HG03064 (cell line): ENCODE results near the gene AP1G2.
"Not testable (repeated sequence)": the region's sequence is repeated elsewhere in the genome, so short reads cannot be mapped to it uniquely, and the experiment has no call there.

Source experiments
- ATAC-seq: cut with Tn5 transposase; IDR thresholded peaks from one replicate; pipeline ENCODE4 v1.9.1; 2021; ENCODE audit warnings: low read depth; ENCODE audit not compliant: unreplicated experiment

AP1G2 gene

GRCh38 chr14:23539248-23540140 lies 28.1 kb downstream of the AP1G2 start:
- no peak for ATAC-seq

GRCh38 chr14:23538785-23539184 lies 28.8 kb downstream of the AP1G2 start:
- no peak for ATAC-seq

GRCh38 chr14:23538050-23538718 lies 29.4 kb downstream of the AP1G2 start:
- no peak for ATAC-seq

GRCh38 chr14:23537351-23538049 lies 30.1 kb downstream of the AP1G2 start:
- no peak for ATAC-seq

- ATAC-seq = not testable (repeated sequence)
Observed at GRCh38 chr14:23536906-23537305, 30.7 kb downstream of the AP1G2 start.

GRCh38 chr14:23536494-23536893 lies 31.1 kb downstream of the AP1G2 start:
- ATAC-seq = no peak

GRCh38 chr14:23535943-23536342 lies 31.6 kb downstream of the AP1G2 start:
- no peak for ATAC-seq

- no peak for ATAC-seq
Observed at GRCh38 chr14:23533652-23534435, 33.7 kb downstream of the AP1G2 start.

GRCh38 chr14:23532658-23533057 lies 34.9 kb downstream of the AP1G2 start:
- no peak for ATAC-seq

- ATAC-seq = no peak
Observed at GRCh38 chr14:23531391-23531790, 36.2 kb downstream of the AP1G2 start.

GRCh38 chr14:23530375-23531055 lies 37.1 kb downstream of the AP1G2 start:
- ATAC-seq = no peak

GRCh38 chr14:23529016-23529415 lies 38.6 kb downstream of the AP1G2 start:
- ATAC-seq = no peak

GRCh38 chr14:23528555-23528954 lies 39.0 kb downstream of the AP1G2 start:
- no peak for ATAC-seq

GRCh38 chr14:23525611-23526010 lies 42.0 kb downstream of the AP1G2 start:
- no peak for ATAC-seq

GRCh38 chr14:23524954-23525353 lies 42.6 kb downstream of the AP1G2 start:
- ATAC-seq = no peak

- no peak for ATAC-seq
Observed at GRCh38 chr14:23523229-23524016, 44.2 kb downstream of the AP1G2 start.

GRCh38 chr14:23522643-23523198 lies 44.9 kb downstream of the AP1G2 start:
- ATAC-seq = no peak

GRCh38 chr14:23521785-23522640 lies 45.6 kb downstream of the AP1G2 start:
- ATAC-seq = no peak
